ENCODE results near the gene SUGP1.

GRCh38 chr19:19327672-19328071 lies 7.4 kb upstream of the SUGP1 start:
- TF ChIP-seq CTCF (IDR thresholded peaks at IDR 0.05) (no peak), POLR2A (IDR thresholded peaks at IDR 0.05) (no peak), EP300 (IDR thresholded peaks at IDR 0.05; ENCODE audit: low read depth) (no peak), POLR2AphosphoS5 (IDR thresholded peaks at IDR 0.05) (no peak)

Measured in transverse colon (tissue), 4 donors.